Cardiac fibroblast (primary cell): ENCODE results near the gene HILPDA.

ENCODE experiments used
- DNase-seq, 2 donors: peaks; one replicate each; pipeline versions ENCODE4 v3.0.0 to v3.0.0-alpha.2; 2010; ENCODE audit warnings: low read depth in 2 of 2
- H3K4me3 ChIP-seq, 2 donors: replicated peaks in 1 of 2; 1 replicate in 1 of 2; 2 replicates in 1 of 2; pipeline ENCODE4 v1.5.1; 2011; ENCODE audit warnings: low read depth in 2 of 2, low read length in 2 of 2, mild to moderate bottlenecking in 2 of 2, moderate library complexity in 1 of 2
- CTCF ChIP-seq: IDR thresholded peaks from one replicate; pipeline ENCODE4 v1.5.1; 2011; ENCODE audit warnings: low read depth, mild to moderate bottlenecking, low read length, inconsistent platforms

HILPDA gene

GRCh38 chr7:128431221-128431620 is 24.5 kb upstream of the HILPDA start:
- DNase-seq, result peak; percentile 48 to 52
- no peak for TF ChIP-seq CTCF
- H3K4me3 ChIP-seq, result no peak overlapping the region

- no peak for TF ChIP-seq CTCF
- no peak overlapping the region for H3K4me3 ChIP-seq
- no peak for DNase-seq
These were observed 23.9 kb upstream of the HILPDA start for GRCh38 chr7:128431754-128432153.

GRCh38 chr7:128434413-128435326 is 21.0 kb upstream of the HILPDA start:
- no peak overlapping the region for H3K4me3 ChIP-seq
- no peak for TF ChIP-seq CTCF
- DNase-seq, result no peak

- DNase-seq, result no peak
- no peak for TF ChIP-seq CTCF
- H3K4me3 ChIP-seq, result no peak overlapping the region
These were observed 20.4 kb upstream of the HILPDA start for GRCh38 chr7:128435327-128435686.

- no peak overlapping the region for H3K4me3 ChIP-seq
- no peak for DNase-seq
- no peak for TF ChIP-seq CTCF
These were observed 18.0 kb upstream of the HILPDA start for GRCh38 chr7:128437426-128438332.

GRCh38 chr7:128442356-128442755 is 13.3 kb upstream of the HILPDA start:
- no peak for DNase-seq
- no peak for TF ChIP-seq CTCF
- no peak overlapping the region for H3K4me3 ChIP-seq
